DOHH2 (cell line): ENCODE measurements around the gene ATF5.

Experiments used
- EZH2phosphoT487 ChIP-seq: fragments of 200-600 bp; sonication (generic); IDR thresholded peaks from 2 replicates; pipeline ENCODE4 v1.6.1; 2017; ENCODE audit warnings: borderline replicate concordance, mild to moderate bottlenecking, antibody characterized with exemption, low read length, moderate library complexity, mixed read lengths
- TF ChIP-seq, protein P1 (sequence below): fragments of 200-600 bp; sonication (generic); IDR thresholded peaks from one replicate; pipeline ENCODE4 v1.5.1; 2014; ENCODE audit warnings: antibody characterized with exemption, mild to moderate bottlenecking, low read depth, low read length; ENCODE audit not compliant: poor library complexity, severe bottlenecking

DNA sequence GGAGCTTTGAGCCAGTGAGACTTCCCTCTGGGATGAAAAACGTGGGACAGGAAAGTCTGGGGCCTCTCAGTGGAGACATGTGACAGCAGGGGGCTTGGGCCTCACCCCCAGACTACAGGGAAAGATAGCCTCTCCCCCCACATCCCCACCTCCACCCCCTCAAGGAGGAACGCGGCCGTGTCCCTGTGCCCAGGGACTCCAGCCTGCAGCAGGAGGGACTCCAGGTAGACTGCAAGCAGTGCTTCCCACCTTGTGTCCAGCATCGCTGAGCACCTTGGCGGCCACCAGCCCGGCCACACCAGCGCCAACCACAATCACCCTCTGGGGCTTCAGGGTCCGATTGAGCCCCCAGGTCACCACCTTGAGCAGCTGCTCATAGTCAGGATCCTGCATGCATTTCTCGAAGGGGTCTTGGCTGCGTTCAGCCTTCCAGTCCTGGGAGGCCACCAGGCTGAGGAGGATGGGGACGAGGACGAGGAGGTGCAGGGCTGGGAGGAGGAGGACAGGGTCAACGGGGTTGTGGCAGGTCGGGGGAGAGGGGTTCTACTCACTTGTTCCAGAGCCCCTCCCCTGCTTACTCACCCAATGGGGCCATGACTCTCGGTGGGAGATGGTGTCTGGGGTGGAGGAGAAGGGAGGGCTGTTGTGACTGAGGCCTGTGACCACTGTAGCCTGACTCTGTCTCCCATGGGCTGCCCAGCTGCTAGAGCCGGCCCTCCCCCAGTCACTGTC, 33.3 kb upstream of the ATF5 start:
- TF ChIP-seq, protein P1, sequence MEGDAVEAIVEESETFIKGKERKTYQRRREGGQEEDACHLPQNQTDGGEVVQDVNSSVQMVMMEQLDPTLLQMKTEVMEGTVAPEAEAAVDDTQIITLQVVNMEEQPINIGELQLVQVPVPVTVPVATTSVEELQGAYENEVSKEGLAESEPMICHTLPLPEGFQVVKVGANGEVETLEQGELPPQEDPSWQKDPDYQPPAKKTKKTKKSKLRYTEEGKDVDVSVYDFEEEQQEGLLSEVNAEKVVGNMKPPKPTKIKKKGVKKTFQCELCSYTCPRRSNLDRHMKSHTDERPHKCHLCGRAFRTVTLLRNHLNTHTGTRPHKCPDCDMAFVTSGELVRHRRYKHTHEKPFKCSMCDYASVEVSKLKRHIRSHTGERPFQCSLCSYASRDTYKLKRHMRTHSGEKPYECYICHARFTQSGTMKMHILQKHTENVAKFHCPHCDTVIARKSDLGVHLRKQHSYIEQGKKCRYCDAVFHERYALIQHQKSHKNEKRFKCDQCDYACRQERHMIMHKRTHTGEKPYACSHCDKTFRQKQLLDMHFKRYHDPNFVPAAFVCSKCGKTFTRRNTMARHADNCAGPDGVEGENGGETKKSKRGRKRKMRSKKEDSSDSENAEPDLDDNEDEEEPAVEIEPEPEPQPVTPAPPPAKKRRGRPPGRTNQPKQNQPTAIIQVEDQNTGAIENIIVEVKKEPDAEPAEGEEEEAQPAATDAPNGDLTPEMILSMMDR, result no peak
- no peak for TF ChIP-seq EZH2phosphoT487
